Hepatocyte (in vitro differentiated cells): ENCODE results near the gene NBEAL1. TPM values are rescaled to one million over a fixed set of nuclear protein-coding genes. Genes with fewer than 3 reads are reported as not detected.
A peak's percentile ranks its signal among the peaks of the same experiment; 100 is the strongest.

ENCODE experiments used
- DNase-seq: peaks from one replicate; pipeline ENCODE4 v3.0.0-alpha.2; 2016; ENCODE audit warnings: low spot score
- H2AFZ ChIP-seq: fragments of 200-600 bp; sonication (generic); 2 replicates; pipeline ENCODE4 v1.6.0; 2016; ENCODE audit warnings: antibody characterized with exemption, mild to moderate bottlenecking
- H3K27ac ChIP-seq: fragments of 200-600 bp; sonication (generic); 2 replicates; pipeline ENCODE4 v1.5.1; 2016; ENCODE audit warnings: mild to moderate bottlenecking
- H3K27me3 ChIP-seq: fragments of 200-600 bp; sonication (generic); 2 replicates; pipeline ENCODE4 v1.6.1; 2016
- H3K36me3 ChIP-seq: fragments of 200-600 bp; sonication (generic); replicated peaks from 2 replicates; pipeline ENCODE4 v1.5.1; 2016; ENCODE audit warnings: low read depth; ENCODE audit not compliant: insufficient read depth
- H3K4me1 ChIP-seq: fragments of 200-600 bp; sonication (generic); 2 replicates; pipeline ENCODE4 v1.5.1; 2016; ENCODE audit warnings: mild to moderate bottlenecking, moderate library complexity; ENCODE audit not compliant: insufficient read depth
- H3K4me2 ChIP-seq: fragments of 200-600 bp; sonication (generic); 2 replicates; pipeline ENCODE4 v1.6.0; 2016
- H3K4me3 ChIP-seq: fragments of 200-600 bp; sonication (generic); 2 replicates; pipeline ENCODE4 v1.5.1; 2016; ENCODE audit warnings: mild to moderate bottlenecking
- H3K79me2 ChIP-seq: fragments of 200-600 bp; sonication (generic); 2 replicates; pipeline ENCODE4 v1.6.0; 2017; ENCODE audit warnings: mild to moderate bottlenecking
- H3K9me2 ChIP-seq: fragments of 200-600 bp; sonication (generic); replicated peaks from 2 replicates; pipeline ENCODE4 v1.6.0; 2017; ENCODE audit warnings: mild to moderate bottlenecking; ENCODE audit not compliant: insufficient read depth
- H3K9me3 ChIP-seq: fragments of 200-600 bp; sonication (generic); 2 replicates; pipeline ENCODE4 v1.5.1; 2016; ENCODE audit warnings: low read depth, mild to moderate bottlenecking
- H4K20me1 ChIP-seq: fragments of 200-600 bp; sonication (generic); 2 replicates; pipeline ENCODE4 v1.6.0; 2016; ENCODE audit warnings: mild to moderate bottlenecking; ENCODE audit not compliant: insufficient read depth, poor library complexity, severe bottlenecking
- EZH2 ChIP-seq: fragments of 200-600 bp; sonication (generic); IDR thresholded peaks from 2 replicates; pipeline ENCODE4 v1.6.1; 2016; ENCODE audit warnings: antibody characterized with exemption, mild to moderate bottlenecking, borderline replicate concordance
- EZH2phosphoT487 ChIP-seq: fragments of 200-600 bp; sonication (generic); IDR thresholded peaks from one replicate; pipeline ENCODE4 v1.6.1; 2018; ENCODE audit warnings: antibody characterized with exemption, mild to moderate bottlenecking, low read depth, moderate library complexity; ENCODE audit not compliant: unreplicated experiment, severe bottlenecking
- WGBS: methylation state at CpG from one replicate; pipeline ENCODE4 v1.1.6; 2016; ENCODE audit warnings: low lambda C conversion rate; ENCODE audit errors: missing lambda C conversion rate; 5-methylcytosine and 5-hydroxymethylcytosine counted together
- polyA plus RNA-seq: library from polyadenylated mRNA; unstranded; fragments of >200 nt; fragmentation: Nextera tagmentation; extraction: Ambion mirVana; gene quantifications from 2 replicates; pipeline ENCODE4 v1.2.1, GENCODE V29; 2016
- total RNA-seq: library from RNA; depleted of rRNA; stranded (reverse); fragments of >200 nt; gene quantifications from 2 replicates; pipeline ENCODE4 v1.2.3, GENCODE V29; 2014
- TF ChIP-seq, protein P1 (sequence below): fragments of 200-600 bp; sonication (generic); IDR thresholded peaks from 2 replicates; pipeline ENCODE4 v1.5.1; 2016; ENCODE audit warnings: antibody characterized with exemption, mild to moderate bottlenecking; ENCODE audit not compliant: poor library complexity

The NBEAL1 gene
- total and polyA plus RNA-seq, 2 experiments from 2014 or later = 22.2 to 57.0 TPM

DNA sequence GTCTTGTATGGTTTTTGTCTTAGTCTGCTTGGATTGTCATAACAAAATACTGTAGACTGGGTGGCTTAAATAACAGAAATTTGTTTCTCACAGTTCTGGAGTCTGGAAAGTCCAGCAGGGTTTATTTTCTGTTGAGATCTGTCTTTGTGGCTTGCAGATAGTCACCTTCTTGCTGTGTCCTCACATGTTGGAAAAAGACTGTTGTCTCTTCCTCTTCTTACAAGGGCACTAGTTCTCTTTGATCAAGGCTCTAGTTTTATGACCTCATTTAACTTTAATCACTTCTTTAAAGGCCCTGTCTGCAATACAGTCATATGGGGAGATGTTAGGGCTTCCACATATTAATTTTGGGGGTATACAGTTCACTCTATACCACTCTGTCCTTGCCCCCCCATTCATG is 56.5 kb downstream of the NBEAL1 start:
- no peaks in the 10 kb centered on the region for H3K9me2 ChIP-seq
- no peaks in the 10 kb centered on the region for H3K79me2 ChIP-seq
- DNase-seq = no peak
- H3K36me3 ChIP-seq = no peaks in the 10 kb centered on the region
- TF ChIP-seq, protein P1, sequence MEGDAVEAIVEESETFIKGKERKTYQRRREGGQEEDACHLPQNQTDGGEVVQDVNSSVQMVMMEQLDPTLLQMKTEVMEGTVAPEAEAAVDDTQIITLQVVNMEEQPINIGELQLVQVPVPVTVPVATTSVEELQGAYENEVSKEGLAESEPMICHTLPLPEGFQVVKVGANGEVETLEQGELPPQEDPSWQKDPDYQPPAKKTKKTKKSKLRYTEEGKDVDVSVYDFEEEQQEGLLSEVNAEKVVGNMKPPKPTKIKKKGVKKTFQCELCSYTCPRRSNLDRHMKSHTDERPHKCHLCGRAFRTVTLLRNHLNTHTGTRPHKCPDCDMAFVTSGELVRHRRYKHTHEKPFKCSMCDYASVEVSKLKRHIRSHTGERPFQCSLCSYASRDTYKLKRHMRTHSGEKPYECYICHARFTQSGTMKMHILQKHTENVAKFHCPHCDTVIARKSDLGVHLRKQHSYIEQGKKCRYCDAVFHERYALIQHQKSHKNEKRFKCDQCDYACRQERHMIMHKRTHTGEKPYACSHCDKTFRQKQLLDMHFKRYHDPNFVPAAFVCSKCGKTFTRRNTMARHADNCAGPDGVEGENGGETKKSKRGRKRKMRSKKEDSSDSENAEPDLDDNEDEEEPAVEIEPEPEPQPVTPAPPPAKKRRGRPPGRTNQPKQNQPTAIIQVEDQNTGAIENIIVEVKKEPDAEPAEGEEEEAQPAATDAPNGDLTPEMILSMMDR = no peak
- TF ChIP-seq EZH2phosphoT487 (no peak), EZH2 (no peak)
- H3K27ac ChIP-seq = peak overlapping the region; percentile 41
- H3K4me3 ChIP-seq = no peak overlapping the region
- H3K9me3 ChIP-seq = no peaks in the 10 kb centered on the region
- no peaks in the 10 kb centered on the region for H3K27me3 ChIP-seq
- H3K4me1 ChIP-seq = peaks cover 8% of the 10 kb centered on the region
- no peak overlapping the region for H3K4me2 ChIP-seq
- no peak overlapping the region for H2AFZ ChIP-seq
- H4K20me1 ChIP-seq = no peaks in the 10 kb centered on the region

DNA sequence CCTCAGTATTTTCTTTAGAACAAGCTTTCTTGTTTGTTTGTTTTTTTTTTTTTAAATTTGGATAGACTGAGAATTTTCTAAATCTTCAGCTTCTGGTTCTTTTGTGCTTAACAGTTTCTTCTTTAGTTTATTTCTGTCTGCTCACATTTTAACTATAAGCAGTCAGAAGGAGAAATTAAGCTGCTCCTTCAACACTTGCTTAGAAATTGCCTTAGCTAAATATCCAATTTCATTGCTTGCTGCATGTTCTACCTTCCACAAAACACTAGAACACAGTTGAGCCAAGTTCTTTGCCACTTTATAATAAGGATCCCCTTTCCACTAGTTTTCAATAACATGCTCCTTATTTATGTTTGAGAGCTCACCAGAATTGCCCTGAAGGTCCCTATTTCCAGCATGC is 57.7 kb downstream of the NBEAL1 start:
- Histone ChIP-seq H3K79me2 (no peaks in the 10 kb centered on the region), H3K4me1 (peaks cover 8% of the 10 kb centered on the region), H3K9me2 (no peaks in the 10 kb centered on the region), H3K9me3 (no peaks in the 10 kb centered on the region), H3K27ac (peak overlapping the region; percentile 41), H4K20me1 (no peaks in the 10 kb centered on the region), H3K4me2 (no peak overlapping the region), H3K27me3 (no peaks in the 10 kb centered on the region), H3K4me3 (no peak overlapping the region), H3K36me3 (no peaks in the 10 kb centered on the region), H2AFZ (no peak overlapping the region)
- TF ChIP-seq, protein P1 = no peak
- no peak for DNase-seq

- Histone ChIP-seq H3K36me3 (no peaks in the 10 kb centered on the region), H3K9me2 (no peaks in the 10 kb centered on the region), H3K4me2 (no peak overlapping the region), H3K79me2 (no peaks in the 10 kb centered on the region), H3K27ac (no peak overlapping the region), H2AFZ (no peak overlapping the region), H4K20me1 (no peaks in the 10 kb centered on the region), H3K4me1 (no peaks in the 10 kb centered on the region), H3K27me3 (no peaks in the 10 kb centered on the region), H3K4me3 (no peak overlapping the region), H3K9me3 (no peaks in the 10 kb centered on the region)
- TF ChIP-seq EZH2phosphoT487 (no peak), EZH2 (no peak)
- 95% methylated on average over 3 of the region's 3 CpGs for WGBS
- no peak for DNase-seq
Observed at GRCh38 chr2:203077451-203077850, 62.8 kb downstream of the NBEAL1 start.

DNA sequence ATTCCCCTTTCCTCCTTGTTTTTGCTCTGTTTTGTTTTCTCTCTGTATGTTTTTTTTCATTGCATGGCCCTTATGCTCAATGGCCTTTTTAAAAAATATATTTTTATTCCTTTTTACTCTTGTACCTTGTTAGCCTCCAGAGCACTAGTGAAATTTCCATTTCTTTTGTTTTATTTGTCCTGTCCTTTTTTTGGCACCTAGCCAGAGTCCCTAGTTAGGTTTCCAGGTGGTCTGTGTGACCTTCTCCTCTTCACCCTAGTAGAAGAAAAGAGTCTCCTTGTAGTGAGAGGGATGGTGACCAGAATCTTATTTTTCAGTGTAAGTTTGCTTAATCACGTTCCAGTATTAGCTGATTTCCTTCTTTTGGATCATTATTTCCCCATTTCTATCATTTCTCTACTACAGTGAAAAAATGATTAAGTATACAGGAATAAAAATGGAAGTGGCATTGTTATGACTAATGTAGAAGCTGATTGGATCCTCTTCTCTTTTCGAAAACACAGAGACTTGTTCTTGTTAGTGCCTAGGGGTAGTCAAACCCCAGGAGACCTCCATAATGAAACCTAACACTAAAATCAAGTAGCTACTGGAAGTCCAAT is 65.9 kb downstream of the NBEAL1 start:
- Histone ChIP-seq H2AFZ (no peak overlapping the region), H4K20me1 (no peaks in the 10 kb centered on the region), H3K9me2 (no peaks in the 10 kb centered on the region), H3K27ac (no peak overlapping the region), H3K4me2 (no peak overlapping the region), H3K4me3 (no peak overlapping the region), H3K36me3 (no peaks in the 10 kb centered on the region), H3K4me1 (no peaks in the 10 kb centered on the region), H3K9me3 (no peaks in the 10 kb centered on the region), H3K79me2 (no peaks in the 10 kb centered on the region), H3K27me3 (no peaks in the 10 kb centered on the region)
- 85% methylated on average over 2 of the region's 2 CpGs for WGBS
- DNase-seq = no peak
- TF ChIP-seq EZH2 (no peak), EZH2phosphoT487 (no peak)
- TF ChIP-seq, protein P1 = no peak
